K562 (cell line): Measurements from ENCODE around the gene BCL3. TPM values are rescaled to one million over a fixed set of nuclear protein-coding genes. Genes with fewer than 3 reads are reported as not detected.

Experiments
- BHLHE40 ChIP-seq: IDR thresholded peaks from 2 replicates; pipeline ENCODE4 v1.6.1; 2011; ENCODE audit warnings: low read length, improper control_type of control experiment
- BRD9 ChIP-seq: fragments of 450-650 bp; IDR thresholded peaks from 2 replicates; pipeline ENCODE4 v1.6.1; 2018; ENCODE audit warnings: low read depth; ENCODE audit not compliant: partially characterized antibody
- CUX1 ChIP-seq: fragments of 200-800 bp; sonication (Bioruptor generic); IDR thresholded peaks from 2 replicates; pipeline ENCODE4 v1.6.1; 2016; ENCODE audit warnings: missing genetic modification characterization, missing compliant biosample characterization
- DDX20 ChIP-seq: fragments of 450-650 bp; IDR thresholded peaks from 2 replicates; pipeline ENCODE4 v1.6.1; 2016; ENCODE audit warnings: missing genetic modification characterization, low read depth, mild to moderate bottlenecking, missing compliant biosample characterization, moderate library complexity
- EGR1 ChIP-seq: fragments of 450-650 bp; conservative IDR thresholded peaks from 2 replicates; pipeline ENCODE4 v1.6.1; 2017; ENCODE audit warnings: mild to moderate bottlenecking
- MAZ ChIP-seq, 2 experiments: fragments of 450-650 bp in 1 of 2; sonication (generic) in 1 of 2; formaldehyde crosslinking; IDR thresholded peaks in 1 of 2; conservative IDR thresholded peaks in 1 of 2; 2 replicates each; pipeline versions ENCODE4 v1.4.0 to v1.5.0; 2020; ENCODE audit warnings: mild to moderate bottlenecking in 1 of 2, missing genetic modification reagents in 1 of 2
- MBD2 ChIP-seq: sonication (generic); IDR thresholded peaks from 2 replicates; pipeline ENCODE4 v1.6.1; 2016; ENCODE audit warnings: low read depth, borderline replicate concordance
- MNT ChIP-seq, 2 experiments: fragments of 450-650 bp; conservative IDR thresholded peaks; 2 replicates each; pipeline ENCODE4 v1.6.1; 2017; ENCODE audit warnings: mild to moderate bottlenecking in 2 of 2, moderate library complexity in 2 of 2
- MYNN ChIP-seq, 2 experiments: sonication (generic); formaldehyde crosslinking in 1 of 2; IDR thresholded peaks; 2 replicates each; pipeline versions ENCODE4 v1.5.0 to v1.6.1; 2016 to 2020; ENCODE audit warnings: antibody characterized with exemption in 1 of 2, missing genetic modification reagents in 1 of 2
- NR3C1 ChIP-seq: sonication (generic); formaldehyde crosslinking; IDR thresholded peaks from 2 replicates; pipeline ENCODE4 v1.8.1; 2022; ENCODE audit warnings: missing genetic modification reagents
- PHF8 ChIP-seq: fragments of 200-600 bp; sonication (generic); IDR thresholded peaks from 2 replicates; pipeline ENCODE4 v1.6.1; 2012; ENCODE audit warnings: mixed run types, mild to moderate bottlenecking, inconsistent platforms, low read length, moderate library complexity, borderline replicate concordance
- RFX7 ChIP-seq: fragments of 250-450 bp; sonication (Bioruptor Pico); IDR thresholded peaks from 2 replicates; pipeline ENCODE4 v1.5.1; 2021; ENCODE audit warnings: mild to moderate bottlenecking
- SREBF2 ChIP-seq: sonication (generic); formaldehyde crosslinking; IDR thresholded peaks from 2 replicates; pipeline ENCODE4 v1.4.0; 2020; ENCODE audit warnings: mild to moderate bottlenecking, missing genetic modification reagents
- TAF1 ChIP-seq: IDR thresholded peaks from 2 replicates; pipeline ENCODE4 v1.6.1; 2011; ENCODE audit warnings: mild to moderate bottlenecking, low read length, moderate library complexity; ENCODE audit not compliant: insufficient read depth, control insufficient read depth, severe bottlenecking; ENCODE audit errors: extremely low read depth
- TBL1XR1 ChIP-seq, 2 experiments: IDR thresholded peaks; 2 replicates each; pipeline ENCODE4 v1.6.1; 2012; ENCODE audit warnings: improper control_type of control experiment in 2 of 2, low read length in 2 of 2, mild to moderate bottlenecking in 1 of 2
- TRIM24 ChIP-seq, 2 experiments: fragments of 450-650 bp; IDR thresholded peaks; 2 replicates each; pipeline ENCODE4 v1.6.1; 2016
- VEZF1 ChIP-seq: fragments of 200-800 bp; sonication (Bioruptor generic); IDR thresholded peaks from 2 replicates; pipeline ENCODE4 v1.6.1; 2017; ENCODE audit warnings: missing genetic modification characterization, missing compliant biosample characterization
- ZNF175 ChIP-seq: fragments of 200-800 bp; sonication (Bioruptor generic); IDR thresholded peaks from 2 replicates; pipeline ENCODE4 v1.6.1; 2016; ENCODE audit warnings: low read depth, mild to moderate bottlenecking, missing genetic modification characterization, missing compliant biosample characterization
- polyA plus RNA-seq, 8 experiments: library from polyadenylated mRNA; depleted of rRNA in 4 of 8; stranded (reverse) in 5 of 8; unstranded in 3 of 8; fragments of >200 nt; fragmentation: Nextera tagmentation in 2 of 8; fragmentation: Illumina TruSeq in 1 of 8; extraction: Ambion mirVana in 2 of 8; extraction: Trizol in 1 of 8; gene quantifications; 2 replicates each; pipeline versions ENCODE4 v1.2.1 to v1.2.3, GENCODE V29; 2011 to 2014; ENCODE audit warnings: inconsistent platforms in 1 of 8, missing spikeins in 1 of 8
- total RNA-seq, 7 experiments: library from RNA; depleted of rRNA in 6 of 7; stranded (reverse); fragments of >200 nt in 6 of 7; fragmentation: Illumina TruSeq in 2 of 7; extraction: Trizol in 2 of 7; gene quantifications; 2 replicates each; pipeline versions ENCODE4 v1.2.1 to v1.2.3, GENCODE V29; 2011 to 2021; ENCODE audit warnings: low replicate concordance in 1 of 7

The BCL3 gene
- total and polyA plus RNA-seq, 9 of the 15 experiments (the other 6 are each of a cell fraction or from before 2014, with no cell fraction given): 0.03 to 2.4 (median 0.50) TPM; not detected in 1

GRCh38 chr19:44752816-44753625, 4.5 kb downstream of the BCL3 start (continued):
- peak; percentile 99 for TF ChIP-seq MYNN (IDR thresholded peaks at IDR 0.05)
- TF ChIP-seq MYNN (CRISPR knock-in tag; IDR thresholded peaks at IDR 0.05): no peak
- peak; percentile 66; the same call in 1 of the 2 replicates for TF ChIP-seq ZNF175 (CRISPR knock-in tag)
- TF ChIP-seq RFX7 (CRISPR knock-in tag): no peak
- peak; percentile 96 to 99 for TF ChIP-seq MAZ (CRISPR knock-in tag; conservative IDR thresholded peaks at IDR 0.05 in 1 of 2, IDR thresholded peaks at IDR 0.05 in 1 of 2)
- TF ChIP-seq TAF1: peak; percentile 45
- peak; percentile 94 for TF ChIP-seq BHLHE40
- no peak for TF ChIP-seq DDX20 (tag)
- peak; percentile 99 for TF ChIP-seq VEZF1 (CRISPR knock-in tag)
- peak; percentile 49 to 87 for TF ChIP-seq MNT (conservative IDR thresholded peaks at IDR 0.05)
- peak; percentile 90 to 98 for TF ChIP-seq TBL1XR1 (IDR thresholded peaks at IDR 0.05; ENCODE audit: low read length in 2 of 2)
- peak; percentile 95 for TF ChIP-seq EGR1
- no peak for TF ChIP-seq PHF8
- peak; percentile 86 for TF ChIP-seq MBD2
- no peak for TF ChIP-seq CUX1 (CRISPR knock-in tag)
- peak; percentile 76 for TF ChIP-seq BRD9
- no peak for TF ChIP-seq SREBF2
- peak; percentile 67 to 84 for TF ChIP-seq TRIM24 (IDR thresholded peaks at IDR 0.05)
- TF ChIP-seq NR3C1 (CRISPR knock-in tag): no peak
